Skeletal muscle satellite cell (primary cell): ENCODE measurements around the gene SLC23A1.
A peak's percentile ranks its signal among the peaks of the same experiment; 100 is the strongest.
"Not testable (repeated sequence)": the region's sequence is repeated elsewhere in the genome, so short reads cannot be mapped to it uniquely, and the experiment has no call there.

Experiments
- H3K27me3 ChIP-seq: 2 replicates; pipeline ENCODE4 v1.7.0; 2013; ENCODE audit warnings: low read length; ENCODE audit not compliant: control insufficient read depth, insufficient read depth
- H3K36me3 ChIP-seq: 2 replicates; pipeline ENCODE4 v1.7.0; 2013; ENCODE audit warnings: mild to moderate bottlenecking, control low read depth, low read length; ENCODE audit not compliant: insufficient read depth
- H3K4me1 ChIP-seq: 2 replicates; pipeline ENCODE4 v1.7.0; 2013; ENCODE audit warnings: low read length; ENCODE audit not compliant: control insufficient read depth, insufficient read depth
- H3K4me2 ChIP-seq: 2 replicates; pipeline ENCODE4 v1.7.0; 2013; ENCODE audit warnings: mild to moderate bottlenecking, low read length
- H3K4me3 ChIP-seq: 2 replicates; pipeline ENCODE4 v1.7.0; 2013; ENCODE audit warnings: low read length
- H3K9ac ChIP-seq: 2 replicates; pipeline ENCODE4 v1.7.0; 2013; ENCODE audit warnings: mild to moderate bottlenecking, low read depth, low read length, moderate library complexity
- H3K9me3 ChIP-seq: replicated peaks from 2 replicates; pipeline ENCODE4 v1.7.0; 2013; ENCODE audit warnings: mild to moderate bottlenecking, control low read depth, low read length

SLC23A1 gene

GRCh38 chr5:139354186-139354585 is 28.9 kb downstream of the SLC23A1 start:
- no peak overlapping the region for H3K4me3 ChIP-seq
- no peak overlapping the region for H3K9ac ChIP-seq
- no peaks in the 10 kb centered on the region for H3K27me3 ChIP-seq
- peaks cover 13% of the 10 kb centered on the region for H3K36me3 ChIP-seq
- no peak overlapping the region for H3K4me2 ChIP-seq
- H3K9me3 ChIP-seq = no peaks in the 10 kb centered on the region
- peaks cover 9% of the 10 kb centered on the region for H3K4me1 ChIP-seq

- H3K4me2 ChIP-seq, H3K9ac ChIP-seq, H3K4me3 ChIP-seq, H3K27me3 ChIP-seq, H3K36me3 ChIP-seq, H3K9me3 ChIP-seq: not testable (repeated sequence)
- H3K4me1 ChIP-seq = peaks cover 13% of the 10 kb centered on the region
These were observed 35.2 kb downstream of the SLC23A1 start for GRCh38 chr5:139347863-139348262.

DNA sequence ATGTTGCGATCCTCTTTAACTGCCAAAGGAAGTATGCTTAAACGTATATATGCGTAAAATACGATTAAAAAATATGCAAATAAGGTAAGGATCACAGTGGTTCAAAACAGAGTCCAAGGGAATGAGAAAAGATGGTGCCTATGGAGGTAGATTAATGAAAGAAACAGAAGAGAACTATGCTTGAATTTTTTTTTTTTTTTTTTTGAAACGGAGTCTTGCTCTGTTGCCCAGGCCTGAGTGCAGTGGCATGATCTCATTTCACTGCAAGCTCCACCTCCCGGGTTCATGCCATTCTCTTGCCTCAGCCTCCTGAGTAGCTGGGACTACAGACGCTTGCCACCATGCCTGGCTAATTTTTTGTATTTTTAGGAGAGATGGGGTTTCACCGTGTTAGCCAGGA is 37.7 kb downstream of the SLC23A1 start:
- H3K4me2 ChIP-seq, H3K9ac ChIP-seq, H3K27me3 ChIP-seq, H3K36me3 ChIP-seq, H3K9me3 ChIP-seq, H3K4me3 ChIP-seq: not testable (repeated sequence)
- peaks cover 15% of the 10 kb centered on the region for H3K4me1 ChIP-seq

GRCh38 chr5:139344177-139344576 is 38.9 kb downstream of the SLC23A1 start:
- peak overlapping the region; percentile 86 for H3K4me2 ChIP-seq
- no peak overlapping the region for H3K9ac ChIP-seq
- H3K4me1 ChIP-seq = peaks cover 15% of the 10 kb centered on the region
- H3K36me3 ChIP-seq = no peaks in the 10 kb centered on the region
- no peak overlapping the region for H3K4me3 ChIP-seq
- H3K9me3 ChIP-seq = no peaks in the 10 kb centered on the region
- no peaks in the 10 kb centered on the region for H3K27me3 ChIP-seq

- Histone ChIP-seq H3K27me3 (no peaks in the 10 kb centered on the region), H3K4me1 (peaks cover 15% of the 10 kb centered on the region), H3K9me3 (no peaks in the 10 kb centered on the region), H3K4me2 (peak overlapping the region; percentile 86), H3K36me3 (no peaks in the 10 kb centered on the region), H3K4me3 (peak overlapping the region; percentile 95), H3K9ac (peak overlapping the region; percentile 99)
These were observed 39.6 kb downstream of the SLC23A1 start for GRCh38 chr5:139343476-139343875.

- peak overlapping the region; percentile 86 for H3K4me2 ChIP-seq
- peaks cover 15% of the 10 kb centered on the region for H3K4me1 ChIP-seq
- H3K9ac ChIP-seq = peak overlapping the region; percentile 99
- H3K27me3 ChIP-seq = no peaks in the 10 kb centered on the region
- H3K4me3 ChIP-seq = peak overlapping the region; percentile 95
- no peaks in the 10 kb centered on the region for H3K9me3 ChIP-seq
- H3K36me3 ChIP-seq = no peaks in the 10 kb centered on the region
These were observed 40.7 kb downstream of the SLC23A1 start for GRCh38 chr5:139342423-139342723.

GRCh38 chr5:139341689-139342422 is 41.2 kb downstream of the SLC23A1 start, which contains the start of gene PAIP2:
TSS of gene PAIP2 (plus strand) at chr5:139341854. CDS start at chr5:139363785, 21,931 bp downstream.
- Histone ChIP-seq H3K9me3 (no peaks in the 10 kb centered on the region), H3K9ac (peak within 1 kb of the TSS; percentile 99), H3K4me3 (peak within 1 kb of the TSS; percentile 95), H3K4me2 (peak within 1 kb of the TSS; percentile 89), H3K36me3 (no peaks in the 10 kb centered on the region), H3K27me3 (no peaks in the 10 kb centered on the region), H3K4me1 (peaks cover 15% of the 10 kb centered on the region)

DNA sequence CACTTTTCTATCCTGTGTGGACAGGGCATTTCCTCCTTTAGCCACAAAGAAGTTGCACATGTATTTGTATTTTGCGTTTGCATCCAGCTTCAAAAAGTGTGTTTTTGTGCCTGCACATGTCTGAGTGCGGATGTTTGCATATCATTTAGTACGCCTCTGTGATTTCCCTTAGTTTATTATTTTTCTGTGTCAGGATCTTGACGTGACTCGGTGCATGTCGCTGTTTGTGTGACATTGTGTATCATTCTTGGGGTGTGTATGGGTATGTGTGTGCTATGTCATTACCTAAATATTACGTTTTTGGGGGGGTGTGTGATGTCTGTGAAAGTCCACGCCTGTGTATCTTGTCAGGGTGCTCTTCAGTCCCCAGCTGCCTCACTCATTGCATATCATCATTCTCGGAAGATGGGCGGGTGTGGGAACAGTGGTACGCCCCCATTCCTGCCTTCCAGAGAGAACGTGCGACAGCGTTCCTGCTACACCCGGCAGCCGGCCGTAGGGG is 41.9 kb downstream of the SLC23A1 start:
- Histone ChIP-seq H3K4me3 (peak overlapping the region; percentile 95), H3K36me3 (no peaks in the 10 kb centered on the region), H3K9ac (peak overlapping the region; percentile 47), H3K4me2 (peak overlapping the region; percentile 89), H3K4me1 (peaks cover 15% of the 10 kb centered on the region), H3K9me3 (no peaks in the 10 kb centered on the region), H3K27me3 (no peaks in the 10 kb centered on the region)

GRCh38 chr5:139340051-139340450 is 43.0 kb downstream of the SLC23A1 start:
- Histone ChIP-seq H3K4me1 (peaks cover 15% of the 10 kb centered on the region), H3K4me3 (no peak overlapping the region), H3K27me3 (no peaks in the 10 kb centered on the region), H3K9ac (no peak overlapping the region), H3K9me3 (no peaks in the 10 kb centered on the region), H3K4me2 (no peak overlapping the region), H3K36me3 (no peaks in the 10 kb centered on the region)

DNA sequence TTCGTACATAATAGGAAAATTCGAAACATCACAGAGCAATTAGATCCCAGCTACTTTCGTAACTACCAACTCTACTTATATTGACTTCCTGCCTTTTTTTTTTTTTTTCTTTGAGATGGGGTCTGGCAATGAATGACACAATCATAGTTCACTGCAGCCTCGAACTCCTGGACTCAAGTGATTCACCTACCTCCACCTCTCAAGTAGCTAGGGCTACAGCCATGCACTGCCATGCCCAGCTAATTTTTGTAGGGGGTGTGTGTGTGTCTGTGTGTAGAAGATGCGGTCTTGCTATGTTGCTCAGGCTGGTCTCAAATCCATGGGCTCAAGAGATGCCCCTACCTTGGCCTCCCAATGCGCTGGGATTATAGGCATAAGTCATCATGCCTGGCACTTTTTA is 47.3 kb downstream of the SLC23A1 start:
- peaks cover 25% of the 10 kb centered on the region for H3K36me3 ChIP-seq
- no peak overlapping the region for H3K4me2 ChIP-seq
- no peak overlapping the region for H3K9ac ChIP-seq
- no peaks in the 10 kb centered on the region for H3K27me3 ChIP-seq
- no peaks in the 10 kb centered on the region for H3K4me1 ChIP-seq
- H3K4me3 ChIP-seq = no peak overlapping the region
- no peaks in the 10 kb centered on the region for H3K9me3 ChIP-seq
